Nephron progenitor cell (in vitro differentiated cells): ENCODE data around the gene MACROD2.

Experiments used
- DNase-seq: peaks from one replicate; pipeline ENCODE4 v3.0.0; 2021
- H3K27ac Mint-ChIP-seq: 2 replicates; pipeline ENCODE4 v1.8.0; 2021; ENCODE audit warnings: mild to moderate bottlenecking, moderate library complexity, mixed read lengths
- H3K27me3 Mint-ChIP-seq: 2 replicates; pipeline ENCODE4 v1.8.0; 2021; ENCODE audit warnings: mild to moderate bottlenecking, low read depth, mixed read lengths; ENCODE audit not compliant: poor library complexity
- H3K36me3 Mint-ChIP-seq: 2 replicates; pipeline ENCODE4 v1.8.0; 2021; ENCODE audit warnings: low read depth, mixed read lengths
- H3K4me1 Mint-ChIP-seq: 2 replicates; pipeline ENCODE4 v1.8.0; 2021; ENCODE audit warnings: mixed read lengths
- H3K4me3 Mint-ChIP-seq: 2 replicates; pipeline ENCODE4 v1.8.0; 2021; ENCODE audit warnings: mild to moderate bottlenecking, moderate library complexity, mixed read lengths
- H3K9me3 Mint-ChIP-seq: 2 replicates; pipeline ENCODE4 v1.8.0; 2021; ENCODE audit warnings: mild to moderate bottlenecking, moderate library complexity, mixed read lengths
- CTCF ChIP-seq: fragments of 200-600 bp; sonication (generic); IDR thresholded peaks from 2 replicates; pipeline ENCODE4 v1.5.0; 2021; ENCODE audit warnings: antibody characterized with exemption

Gene MACROD2

GRCh38 chr20:15033891-15034290 is 1038.6 kb downstream of the MACROD2 start:
- no peaks in the 10 kb centered on the region for H3K9me3 Mint-ChIP-seq
- no peaks in the 10 kb centered on the region for H3K36me3 Mint-ChIP-seq
- no peak overlapping the region for H3K4me3 Mint-ChIP-seq
- no peak for DNase-seq
- H3K4me1 Mint-ChIP-seq = peaks cover 23% of the 10 kb centered on the region
- peaks cover 6% of the 10 kb centered on the region for H3K27me3 Mint-ChIP-seq
- H3K27ac Mint-ChIP-seq = no peak overlapping the region
- TF ChIP-seq CTCF = no peak

- peaks cover 30% of the 10 kb centered on the region for H3K4me1 Mint-ChIP-seq
- H3K4me3 Mint-ChIP-seq = no peak overlapping the region
- no peaks in the 10 kb centered on the region for H3K36me3 Mint-ChIP-seq
- H3K9me3 Mint-ChIP-seq = no peaks in the 10 kb centered on the region
- no peak for DNase-seq
- no peak for TF ChIP-seq CTCF
- H3K27me3 Mint-ChIP-seq = peaks cover 6% of the 10 kb centered on the region
- H3K27ac Mint-ChIP-seq = no peak overlapping the region
Observed at GRCh38 chr20:15036948-15037347, 1041.6 kb downstream of the MACROD2 start.

GRCh38 chr20:15039088-15039752 is 1043.9 kb downstream of the MACROD2 start:
- Mint-ChIP-seq H3K4me3 (no peak overlapping the region), H3K4me1 (peaks cover 22% of the 10 kb centered on the region), H3K27ac (no peak overlapping the region), H3K27me3 (peaks cover 6% of the 10 kb centered on the region), H3K9me3 (no peaks in the 10 kb centered on the region), H3K36me3 (no peaks in the 10 kb centered on the region)
- TF ChIP-seq CTCF = no peak
- DNase-seq = no peak

GRCh38 chr20:15042723-15043122 is 1047.4 kb downstream of the MACROD2 start:
- no peak for TF ChIP-seq CTCF
- no peaks in the 10 kb centered on the region for H3K9me3 Mint-ChIP-seq
- peaks cover 38% of the 10 kb centered on the region for H3K4me1 Mint-ChIP-seq

GRCh38 chr20:15045246-15045645 is 1049.9 kb downstream of the MACROD2 start:
- peaks cover 31% of the 10 kb centered on the region for H3K4me1 Mint-ChIP-seq
- no peak for TF ChIP-seq CTCF
- no peaks in the 10 kb centered on the region for H3K9me3 Mint-ChIP-seq
- peak overlapping the region; percentile 66 for H3K27ac Mint-ChIP-seq
- no peak overlapping the region for H3K4me3 Mint-ChIP-seq
- no peaks in the 10 kb centered on the region for H3K27me3 Mint-ChIP-seq
- no peaks in the 10 kb centered on the region for H3K36me3 Mint-ChIP-seq
- DNase-seq = no peak

More at GRCh38 chr20:15042723-15043122, 1047.4 kb downstream of the MACROD2 start:
- Mint-ChIP-seq H3K27me3 (no peaks in the 10 kb centered on the region), H3K36me3 (no peaks in the 10 kb centered on the region), H3K4me3 (no peak overlapping the region), H3K27ac (no peak overlapping the region)
- no peak for DNase-seq

GRCh38 chr20:15047042-15047441 is 1051.7 kb downstream of the MACROD2 start:
- Mint-ChIP-seq H3K4me3 (no peak overlapping the region), H3K36me3 (no peaks in the 10 kb centered on the region), H3K4me1 (peaks cover 31% of the 10 kb centered on the region), H3K9me3 (peaks cover 12% of the 10 kb centered on the region), H3K27ac (no peak overlapping the region), H3K27me3 (no peaks in the 10 kb centered on the region)
- DNase-seq = no peak
- no peak for TF ChIP-seq CTCF
